SU-DHL-6 (cell line): ENCODE data around the gene PCARE.

Experiments used
- H2AFZ ChIP-seq: fragments of 200-600 bp; sonication (generic); 2 replicates; pipeline ENCODE4 v1.6.1; 2014; ENCODE audit warnings: low read depth, mild to moderate bottlenecking, moderate library complexity, mixed read lengths, antibody characterized with exemption, low read length; ENCODE audit not compliant: severe bottlenecking
- H3F3A ChIP-seq: fragments of 200-600 bp; shearing (Covaris generic); 2 replicates; pipeline ENCODE4 v1.6.0; 2016; ENCODE audit warnings: antibody characterized with exemption, mild to moderate bottlenecking; ENCODE audit not compliant: insufficient read depth
- H3K27ac ChIP-seq: fragments of 200-600 bp; sonication (generic); 2 replicates; pipeline ENCODE4 v1.5.1; 2016; ENCODE audit warnings: low read depth, mild to moderate bottlenecking, low read length, moderate library complexity, mixed read lengths
- H3K27me3 ChIP-seq: fragments of 200-600 bp; sonication (generic), shearing (Covaris generic); 2 replicates; pipeline ENCODE4 v1.6.0; 2014; ENCODE audit warnings: mild to moderate bottlenecking, low read length
- H3K36me3 ChIP-seq: fragments of 200-600 bp; sonication (generic); 2 replicates; pipeline ENCODE4 v1.6.1; 2014; ENCODE audit warnings: mild to moderate bottlenecking, low read length, mixed read lengths
- H3K4me2 ChIP-seq: fragments of 300-600, 200-600 bp; shearing (Covaris generic), sonication (generic); 2 replicates; pipeline ENCODE4 v1.6.0; 2014; ENCODE audit warnings: low read length, low read depth, mild to moderate bottlenecking; ENCODE audit not compliant: poor library complexity, severe bottlenecking
- H3K4me3 ChIP-seq: fragments of 200-600 bp; sonication (generic); 2 replicates; pipeline ENCODE4 v1.5.1; 2014; ENCODE audit warnings: antibody characterized with exemption, low read length, mild to moderate bottlenecking, mixed read lengths; ENCODE audit not compliant: insufficient read depth, poor library complexity, severe bottlenecking
- H3K79me2 ChIP-seq: fragments of 200-600 bp; sonication (generic); 2 replicates; pipeline ENCODE4 v1.6.1; 2014; ENCODE audit warnings: mild to moderate bottlenecking, low read length, moderate library complexity; ENCODE audit not compliant: insufficient read depth
- H3K9ac ChIP-seq: fragments of 200-600 bp; sonication (generic); 2 replicates; pipeline ENCODE4 v1.7.0; 2014; ENCODE audit warnings: mild to moderate bottlenecking, low read length
- H3K9me2 ChIP-seq: fragments of 200-600 bp; sonication (generic); replicated peaks from 2 replicates; pipeline ENCODE4 v1.6.1; 2014; ENCODE audit warnings: low read length; ENCODE audit not compliant: insufficient read depth
- H3K9me3 ChIP-seq: fragments of 200-600 bp; sonication (generic); 2 replicates; pipeline ENCODE4 v1.6.1; 2014; ENCODE audit warnings: low read length, mixed read lengths; ENCODE audit not compliant: insufficient read depth
- H4K20me1 ChIP-seq: fragments of 200-600 bp; sonication (generic); 2 replicates; pipeline ENCODE4 v1.6.1; 2014; ENCODE audit warnings: low read depth, mild to moderate bottlenecking, antibody characterized with exemption, low read length, moderate library complexity, mixed read lengths
- EZH2phosphoT487 ChIP-seq: fragments of 200-600 bp; sonication (generic), shearing (Covaris generic); conservative IDR thresholded peaks from 2 replicates; pipeline ENCODE4 v1.6.1; 2018; ENCODE audit warnings: mild to moderate bottlenecking, antibody characterized with exemption, low read length, moderate library complexity, mixed read lengths
- TF ChIP-seq, protein P1 (sequence below): fragments of 200-600 bp; sonication (generic); IDR thresholded peaks from one replicate; pipeline ENCODE4 v1.5.1; 2017; ENCODE audit warnings: antibody characterized with exemption, mild to moderate bottlenecking, low read length, moderate library complexity; ENCODE audit not compliant: insufficient read depth, poor library complexity, severe bottlenecking

The PCARE gene

DNA sequence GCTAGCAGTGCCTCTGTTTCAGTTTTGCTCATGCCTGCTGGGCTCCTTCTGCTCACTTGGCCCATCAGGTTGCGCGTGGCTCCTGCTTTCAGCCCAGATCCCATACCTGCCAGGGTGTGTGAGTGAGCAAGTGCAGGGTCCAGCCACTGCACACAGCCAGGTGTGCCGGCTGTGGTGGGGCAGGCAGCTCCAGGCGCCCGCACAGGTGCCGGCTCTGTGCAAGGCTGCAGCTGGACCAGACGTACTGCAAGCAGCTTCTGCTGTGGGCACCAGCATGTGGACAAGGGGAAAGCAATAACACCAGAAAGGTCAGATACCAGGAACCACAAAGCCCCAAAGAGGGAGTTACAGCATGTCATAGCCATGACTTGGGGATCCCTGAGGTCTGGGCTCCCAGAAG, 5.6 kb upstream of the PCARE start:
- no peaks in the 10 kb centered on the region for H4K20me1 ChIP-seq
- H3K4me3 ChIP-seq, result no peak overlapping the region
- no peaks in the 10 kb centered on the region for H3K79me2 ChIP-seq
- H3K27me3 ChIP-seq, result no peaks in the 10 kb centered on the region
- no peak for TF ChIP-seq EZH2phosphoT487
- TF ChIP-seq, protein P1, sequence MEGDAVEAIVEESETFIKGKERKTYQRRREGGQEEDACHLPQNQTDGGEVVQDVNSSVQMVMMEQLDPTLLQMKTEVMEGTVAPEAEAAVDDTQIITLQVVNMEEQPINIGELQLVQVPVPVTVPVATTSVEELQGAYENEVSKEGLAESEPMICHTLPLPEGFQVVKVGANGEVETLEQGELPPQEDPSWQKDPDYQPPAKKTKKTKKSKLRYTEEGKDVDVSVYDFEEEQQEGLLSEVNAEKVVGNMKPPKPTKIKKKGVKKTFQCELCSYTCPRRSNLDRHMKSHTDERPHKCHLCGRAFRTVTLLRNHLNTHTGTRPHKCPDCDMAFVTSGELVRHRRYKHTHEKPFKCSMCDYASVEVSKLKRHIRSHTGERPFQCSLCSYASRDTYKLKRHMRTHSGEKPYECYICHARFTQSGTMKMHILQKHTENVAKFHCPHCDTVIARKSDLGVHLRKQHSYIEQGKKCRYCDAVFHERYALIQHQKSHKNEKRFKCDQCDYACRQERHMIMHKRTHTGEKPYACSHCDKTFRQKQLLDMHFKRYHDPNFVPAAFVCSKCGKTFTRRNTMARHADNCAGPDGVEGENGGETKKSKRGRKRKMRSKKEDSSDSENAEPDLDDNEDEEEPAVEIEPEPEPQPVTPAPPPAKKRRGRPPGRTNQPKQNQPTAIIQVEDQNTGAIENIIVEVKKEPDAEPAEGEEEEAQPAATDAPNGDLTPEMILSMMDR, result no peak
- no peak overlapping the region for H3K9ac ChIP-seq
- H3K9me2 ChIP-seq, result no peaks in the 10 kb centered on the region
- no peak overlapping the region for H3K4me2 ChIP-seq
- no peak overlapping the region for H2AFZ ChIP-seq
- no peaks in the 10 kb centered on the region for H3K36me3 ChIP-seq
- H3F3A ChIP-seq, result no peaks in the 10 kb centered on the region
- peaks cover 24% of the 10 kb centered on the region for H3K9me3 ChIP-seq
- H3K27ac ChIP-seq, result no peak overlapping the region

DNA sequence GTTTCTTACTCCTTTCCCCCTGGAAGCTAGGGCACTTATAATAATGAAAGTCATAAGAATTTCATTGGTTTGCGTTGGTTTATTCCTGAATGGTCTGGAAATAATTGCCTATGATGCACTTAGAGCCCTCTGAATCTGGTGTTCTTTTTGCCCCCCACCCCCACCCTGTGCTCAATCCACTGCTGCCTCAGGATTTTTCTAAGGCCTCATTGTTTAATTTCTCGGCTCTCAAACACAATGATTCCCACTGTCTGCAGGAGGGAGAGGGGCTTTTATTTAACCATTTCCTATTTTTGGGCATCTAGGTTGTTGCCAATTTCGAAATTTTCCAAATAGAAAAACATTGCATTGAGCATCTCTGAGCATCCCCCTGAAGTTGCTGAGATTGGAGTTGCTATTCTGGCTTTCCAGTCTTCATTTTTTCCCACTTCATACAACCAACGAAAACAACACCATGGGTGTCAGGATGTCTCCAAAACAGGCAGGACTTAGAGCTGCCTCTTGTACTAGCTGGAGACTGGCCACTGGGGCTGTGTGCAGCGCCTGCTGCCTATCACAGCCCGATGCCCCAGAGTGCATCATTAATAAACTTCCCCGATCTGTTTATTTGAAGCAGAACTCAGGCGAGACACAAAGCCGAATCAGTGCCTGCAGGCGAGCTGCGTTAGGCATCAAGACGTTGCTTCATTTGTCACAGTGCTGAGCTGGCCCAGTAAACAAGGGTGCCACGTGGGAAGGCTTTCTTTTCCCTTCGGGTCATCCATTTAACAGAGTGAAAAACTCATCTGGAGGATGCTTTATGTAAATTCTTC, 1.8 kb upstream of the PCARE start:
- Histone ChIP-seq H3K4me3 (no peak overlapping the region), H2AFZ (no peak overlapping the region), H3K9me3 (peaks cover 20% of the 10 kb centered on the region), H3K4me2 (no peak overlapping the region), H3K9ac (no peak overlapping the region), H3K79me2 (no peaks in the 10 kb centered on the region), H3F3A (no peaks in the 10 kb centered on the region), H3K27ac (no peak overlapping the region), H3K27me3 (no peaks in the 10 kb centered on the region), H4K20me1 (no peaks in the 10 kb centered on the region), H3K36me3 (no peaks in the 10 kb centered on the region), H3K9me2 (no peaks in the 10 kb centered on the region)
- TF ChIP-seq, protein P1, result no peak
- TF ChIP-seq EZH2phosphoT487, result no peak

- H3K4me3 ChIP-seq, result no peak overlapping the region
- TF ChIP-seq, protein P1, result no peak
- TF ChIP-seq EZH2phosphoT487, result no peak
Observed at GRCh38 chr2:29073933-29074332, 390 bp downstream of the PCARE start.

More at GRCh38 chr2:29073933-29074332, 390 bp downstream of the PCARE start:
- Histone ChIP-seq H3K27me3 (no peaks in the 10 kb centered on the region), H3K36me3 (no peaks in the 10 kb centered on the region), H4K20me1 (no peaks in the 10 kb centered on the region), H3K9ac (no peak overlapping the region), H3K79me2 (no peaks in the 10 kb centered on the region), H3K4me2 (no peak overlapping the region), H3K9me2 (no peaks in the 10 kb centered on the region), H3F3A (no peaks in the 10 kb centered on the region), H3K9me3 (no peaks in the 10 kb centered on the region), H3K27ac (no peak overlapping the region), H2AFZ (no peak overlapping the region)
